ENCODE measurements around the gene TTC6.

The TTC6 gene

DNA sequence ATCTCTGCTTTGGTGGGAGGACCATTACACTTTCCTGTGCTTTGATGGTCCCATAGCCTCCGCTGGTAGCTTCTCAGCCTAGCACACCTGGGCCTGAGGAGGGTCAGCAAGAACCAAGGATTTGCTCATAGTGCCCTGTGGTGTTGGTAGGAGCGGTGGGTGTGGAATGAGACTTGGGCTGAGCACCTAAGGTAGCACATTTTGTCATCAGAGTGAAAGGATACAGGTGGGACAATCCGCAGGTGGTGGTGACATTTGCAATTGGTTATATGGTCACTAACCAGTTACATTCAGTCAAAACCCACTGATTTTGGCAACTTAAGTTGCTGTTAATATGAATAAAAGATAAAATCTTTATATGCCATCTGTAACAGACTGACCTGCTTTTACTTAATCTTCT, 46.7 kb downstream of the TTC6 start:
- TF ChIP-seq, protein P1, sequence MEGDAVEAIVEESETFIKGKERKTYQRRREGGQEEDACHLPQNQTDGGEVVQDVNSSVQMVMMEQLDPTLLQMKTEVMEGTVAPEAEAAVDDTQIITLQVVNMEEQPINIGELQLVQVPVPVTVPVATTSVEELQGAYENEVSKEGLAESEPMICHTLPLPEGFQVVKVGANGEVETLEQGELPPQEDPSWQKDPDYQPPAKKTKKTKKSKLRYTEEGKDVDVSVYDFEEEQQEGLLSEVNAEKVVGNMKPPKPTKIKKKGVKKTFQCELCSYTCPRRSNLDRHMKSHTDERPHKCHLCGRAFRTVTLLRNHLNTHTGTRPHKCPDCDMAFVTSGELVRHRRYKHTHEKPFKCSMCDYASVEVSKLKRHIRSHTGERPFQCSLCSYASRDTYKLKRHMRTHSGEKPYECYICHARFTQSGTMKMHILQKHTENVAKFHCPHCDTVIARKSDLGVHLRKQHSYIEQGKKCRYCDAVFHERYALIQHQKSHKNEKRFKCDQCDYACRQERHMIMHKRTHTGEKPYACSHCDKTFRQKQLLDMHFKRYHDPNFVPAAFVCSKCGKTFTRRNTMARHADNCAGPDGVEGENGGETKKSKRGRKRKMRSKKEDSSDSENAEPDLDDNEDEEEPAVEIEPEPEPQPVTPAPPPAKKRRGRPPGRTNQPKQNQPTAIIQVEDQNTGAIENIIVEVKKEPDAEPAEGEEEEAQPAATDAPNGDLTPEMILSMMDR (IDR thresholded peaks at IDR 0.05; ENCODE audit: low read depth, low read length, missing control alignments), result no peak
- no peak for DNase-seq
- in situ Hi-C loops (cut with HindIII; ENCODE audit: low pct_ligation_motif_present, low sequenced_read_pairs), result no loop called here

DNA sequence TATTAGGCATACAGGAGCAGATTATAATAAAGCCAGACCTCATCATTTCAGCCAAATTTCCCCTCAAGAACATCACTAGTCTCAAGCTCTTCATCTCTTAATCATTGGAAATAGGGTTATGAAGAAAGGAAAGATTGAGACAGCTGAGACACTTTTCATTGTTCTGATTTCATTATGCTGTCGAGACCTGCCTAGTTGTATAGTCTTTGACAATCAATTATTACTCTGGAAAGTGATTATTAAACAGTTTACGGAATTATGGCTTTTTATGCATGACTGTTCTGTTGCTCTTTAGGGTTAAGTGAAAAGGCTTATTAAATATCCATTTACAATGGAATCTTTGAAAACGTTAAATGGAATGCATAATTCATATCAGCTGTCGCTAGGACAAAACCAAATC, 48.3 kb downstream of the TTC6 start:
- TF ChIP-seq, protein P1 (IDR thresholded peaks at IDR 0.05; ENCODE audit: low read depth, low read length, missing control alignments), result no peak
- in situ Hi-C loops (cut with HindIII; ENCODE audit: low pct_ligation_motif_present, low sequenced_read_pairs), result no loop called here
- Histone ChIP-seq H3K4me3 (ENCODE audit: low read depth, low read length) (no peak overlapping the region), H3K27ac (no peak overlapping the region), H3K27me3 (replicated peaks) (no peaks in the 10 kb centered on the region), H3K36me3 (replicated peaks) (no peaks in the 10 kb centered on the region)
- DNase-seq, result no peak

More for the DNA sequence above, 46.7 kb downstream of the TTC6 start:
- no peaks in the 10 kb centered on the region for H3K36me3 ChIP-seq (replicated peaks)
- H3K27me3 ChIP-seq (replicated peaks), result no peaks in the 10 kb centered on the region
- no peak overlapping the region for H3K4me3 ChIP-seq (ENCODE audit: low read depth, low read length)
- H3K27ac ChIP-seq, result no peak overlapping the region

Measured in brain microvascular endothelial cell (primary cell).